ENCODE data around the gene HS3ST2.

Gene HS3ST2

GRCh38 chr16:22813223-22813947 lies 577 bp upstream of the HS3ST2 start:
- TF ChIP-seq TAF1 (IDR thresholded peaks at IDR 0.05; ENCODE audit: borderline replicate concordance, insufficient read depth, low read length) (no peak), FOXP2 (optimal IDR thresholded peaks at IDR 0.05; ENCODE audit: borderline replicate concordance, extremely low read depth, extremely low read length, insufficient read depth) (no peak), SIN3A (IDR thresholded peaks at IDR 0.05; ENCODE audit: borderline replicate concordance, insufficient read depth, low read length) (peak; percentile 99; the same call in 1 of the 2 replicates), REST (IDR thresholded peaks at IDR 0.05; ENCODE audit: insufficient read depth in 1 of 2, low read depth in 2 of 2, low read length in 2 of 2) (peak; percentile 99)

- TF ChIP-seq POLR2AphosphoS5 (IDR thresholded peaks at IDR 0.05; ENCODE audit: low read depth, low read length): no peak
These were observed 746 bp downstream of the HS3ST2 start for GRCh38 chr16:22814711-22815105.

GRCh38 chr16:22815863-22816262 lies 1.9 kb downstream of the HS3ST2 start:
- TF ChIP-seq TAF1 (IDR thresholded peaks at IDR 0.05; ENCODE audit: borderline replicate concordance, insufficient read depth, low read length): no peak
- no peak for TF ChIP-seq FOXP2 (optimal IDR thresholded peaks at IDR 0.05; ENCODE audit: borderline replicate concordance, extremely low read depth, extremely low read length, insufficient read depth)
- TF ChIP-seq SIN3A (IDR thresholded peaks at IDR 0.05; ENCODE audit: borderline replicate concordance, insufficient read depth, low read length): no peak
- no peak for TF ChIP-seq REST (IDR thresholded peaks at IDR 0.05; ENCODE audit: insufficient read depth in 1 of 2, low read depth in 2 of 2, low read length in 2 of 2)
- no peak for TF ChIP-seq POLR2AphosphoS5 (IDR thresholded peaks at IDR 0.05; ENCODE audit: low read depth, low read length)

- no peak for TF ChIP-seq REST (IDR thresholded peaks at IDR 0.05; ENCODE audit: insufficient read depth in 1 of 2, low read depth in 2 of 2, low read length in 2 of 2)
- no peak for TF ChIP-seq POLR2AphosphoS5 (IDR thresholded peaks at IDR 0.05; ENCODE audit: low read depth, low read length)
- TF ChIP-seq TAF1 (IDR thresholded peaks at IDR 0.05; ENCODE audit: borderline replicate concordance, insufficient read depth, low read length): no peak
- no peak for TF ChIP-seq FOXP2 (optimal IDR thresholded peaks at IDR 0.05; ENCODE audit: borderline replicate concordance, extremely low read depth, extremely low read length, insufficient read depth)
- no peak for TF ChIP-seq SIN3A (IDR thresholded peaks at IDR 0.05; ENCODE audit: borderline replicate concordance, insufficient read depth, low read length)
These were observed 2.5 kb downstream of the HS3ST2 start for GRCh38 chr16:22816475-22816874.

- TF ChIP-seq REST (IDR thresholded peaks at IDR 0.05; ENCODE audit: insufficient read depth in 1 of 2, low read depth in 2 of 2, low read length in 2 of 2) (no peak), FOXP2 (optimal IDR thresholded peaks at IDR 0.05; ENCODE audit: borderline replicate concordance, extremely low read depth, extremely low read length, insufficient read depth) (no peak), SIN3A (IDR thresholded peaks at IDR 0.05; ENCODE audit: borderline replicate concordance, insufficient read depth, low read length) (no peak), POLR2AphosphoS5 (IDR thresholded peaks at IDR 0.05; ENCODE audit: low read depth, low read length) (no peak), TAF1 (IDR thresholded peaks at IDR 0.05; ENCODE audit: borderline replicate concordance, insufficient read depth, low read length) (no peak)
These were observed 24.7 kb downstream of the HS3ST2 start for GRCh38 chr16:22838681-22839080.
